Measurements from ENCODE around the gene DMRT1.

Gene DMRT1

DNA sequence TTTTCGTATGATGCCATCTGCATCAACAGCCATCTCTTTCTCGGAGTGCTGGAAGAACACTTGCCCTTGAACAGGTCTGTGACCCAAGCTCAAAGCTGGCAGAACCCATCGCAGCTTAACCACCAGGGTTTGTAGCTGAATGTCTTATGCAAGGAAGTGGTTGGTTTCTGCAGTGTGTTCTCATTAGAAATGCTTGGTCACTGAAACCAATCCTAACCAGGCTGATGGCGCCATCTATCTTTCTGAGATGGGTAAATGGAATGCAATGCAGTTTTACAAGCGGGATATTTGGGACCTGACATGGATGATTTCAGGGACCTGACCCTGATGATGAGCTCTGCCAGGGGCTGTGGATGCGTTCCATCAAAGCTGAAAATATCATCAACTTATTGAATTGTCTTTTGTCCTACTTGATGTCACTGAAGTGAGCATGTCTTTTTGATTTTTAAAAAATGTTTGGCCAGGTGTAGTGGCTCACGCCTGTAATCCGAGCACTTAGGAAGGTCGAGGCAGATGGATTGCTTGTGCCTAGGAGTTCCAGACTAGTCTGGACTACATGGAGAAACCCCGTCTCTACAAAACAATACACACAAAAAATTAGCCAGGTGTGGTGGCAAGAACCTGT, 163.7 kb downstream of the DMRT1 start:
- TF ChIP-seq SNAI2 (CRISPR knock-in tag; IDR thresholded peaks at IDR 0.05): no peak
- no peak for TF ChIP-seq OSR1 (CRISPR knock-in tag; IDR thresholded peaks at IDR 0.05)
- TF ChIP-seq, protein P1, sequence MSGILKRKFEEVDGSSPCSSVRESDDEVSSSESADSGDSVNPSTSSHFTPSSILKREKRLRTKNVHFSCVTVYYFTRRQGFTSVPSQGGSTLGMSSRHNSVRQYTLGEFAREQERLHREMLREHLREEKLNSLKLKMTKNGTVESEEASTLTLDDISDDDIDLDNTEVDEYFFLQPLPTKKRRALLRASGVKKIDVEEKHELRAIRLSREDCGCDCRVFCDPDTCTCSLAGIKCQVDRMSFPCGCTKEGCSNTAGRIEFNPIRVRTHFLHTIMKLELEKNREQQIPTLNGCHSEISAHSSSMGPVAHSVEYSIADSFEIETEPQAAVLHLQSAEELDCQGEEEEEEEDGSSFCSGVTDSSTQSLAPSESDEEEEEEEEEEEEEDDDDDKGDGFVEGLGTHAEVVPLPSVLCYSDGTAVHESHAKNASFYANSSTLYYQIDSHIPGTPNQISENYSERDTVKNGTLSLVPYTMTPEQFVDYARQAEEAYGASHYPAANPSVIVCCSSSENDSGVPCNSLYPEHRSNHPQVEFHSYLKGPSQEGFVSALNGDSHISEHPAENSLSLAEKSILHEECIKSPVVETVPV (CRISPR knock-in tag; IDR thresholded peaks at IDR 0.05): no peak
- TF ChIP-seq RARB (CRISPR knock-in tag; IDR thresholded peaks at IDR 0.05): no peak
- TF ChIP-seq, protein P2, sequence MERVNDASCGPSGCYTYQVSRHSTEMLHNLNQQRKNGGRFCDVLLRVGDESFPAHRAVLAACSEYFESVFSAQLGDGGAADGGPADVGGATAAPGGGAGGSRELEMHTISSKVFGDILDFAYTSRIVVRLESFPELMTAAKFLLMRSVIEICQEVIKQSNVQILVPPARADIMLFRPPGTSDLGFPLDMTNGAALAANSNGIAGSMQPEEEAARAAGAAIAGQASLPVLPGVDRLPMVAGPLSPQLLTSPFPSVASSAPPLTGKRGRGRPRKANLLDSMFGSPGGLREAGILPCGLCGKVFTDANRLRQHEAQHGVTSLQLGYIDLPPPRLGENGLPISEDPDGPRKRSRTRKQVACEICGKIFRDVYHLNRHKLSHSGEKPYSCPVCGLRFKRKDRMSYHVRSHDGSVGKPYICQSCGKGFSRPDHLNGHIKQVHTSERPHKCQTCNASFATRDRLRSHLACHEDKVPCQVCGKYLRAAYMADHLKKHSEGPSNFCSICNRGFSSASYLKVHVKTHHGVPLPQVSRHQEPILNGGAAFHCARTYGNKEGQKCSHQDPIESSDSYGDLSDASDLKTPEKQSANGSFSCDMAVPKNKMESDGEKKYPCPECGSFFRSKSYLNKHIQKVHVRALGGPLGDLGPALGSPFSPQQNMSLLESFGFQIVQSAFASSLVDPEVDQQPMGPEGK (CRISPR knock-in tag; IDR thresholded peaks at IDR 0.05; ENCODE audit: borderline replicate concordance): no peak
- no peak for TF ChIP-seq ZNF70 (CRISPR knock-in tag; IDR thresholded peaks at IDR 0.05)
- TF ChIP-seq BACH2 (CRISPR knock-in tag; IDR thresholded peaks at IDR 0.05; ENCODE audit: borderline replicate concordance): no peak
- no peak for TF ChIP-seq ISL1 (CRISPR knock-in tag; IDR thresholded peaks at IDR 0.05)
- no peak for TF ChIP-seq ZNF8 (CRISPR knock-in tag; IDR thresholded peaks at IDR 0.05)
- TF ChIP-seq CSDC2 (CRISPR knock-in tag; IDR thresholded peaks at IDR 0.05): no peak
- TF ChIP-seq PPARA (CRISPR knock-in tag; IDR thresholded peaks at IDR 0.05; ENCODE audit: borderline replicate concordance): no peak
- TF ChIP-seq, protein P3, sequence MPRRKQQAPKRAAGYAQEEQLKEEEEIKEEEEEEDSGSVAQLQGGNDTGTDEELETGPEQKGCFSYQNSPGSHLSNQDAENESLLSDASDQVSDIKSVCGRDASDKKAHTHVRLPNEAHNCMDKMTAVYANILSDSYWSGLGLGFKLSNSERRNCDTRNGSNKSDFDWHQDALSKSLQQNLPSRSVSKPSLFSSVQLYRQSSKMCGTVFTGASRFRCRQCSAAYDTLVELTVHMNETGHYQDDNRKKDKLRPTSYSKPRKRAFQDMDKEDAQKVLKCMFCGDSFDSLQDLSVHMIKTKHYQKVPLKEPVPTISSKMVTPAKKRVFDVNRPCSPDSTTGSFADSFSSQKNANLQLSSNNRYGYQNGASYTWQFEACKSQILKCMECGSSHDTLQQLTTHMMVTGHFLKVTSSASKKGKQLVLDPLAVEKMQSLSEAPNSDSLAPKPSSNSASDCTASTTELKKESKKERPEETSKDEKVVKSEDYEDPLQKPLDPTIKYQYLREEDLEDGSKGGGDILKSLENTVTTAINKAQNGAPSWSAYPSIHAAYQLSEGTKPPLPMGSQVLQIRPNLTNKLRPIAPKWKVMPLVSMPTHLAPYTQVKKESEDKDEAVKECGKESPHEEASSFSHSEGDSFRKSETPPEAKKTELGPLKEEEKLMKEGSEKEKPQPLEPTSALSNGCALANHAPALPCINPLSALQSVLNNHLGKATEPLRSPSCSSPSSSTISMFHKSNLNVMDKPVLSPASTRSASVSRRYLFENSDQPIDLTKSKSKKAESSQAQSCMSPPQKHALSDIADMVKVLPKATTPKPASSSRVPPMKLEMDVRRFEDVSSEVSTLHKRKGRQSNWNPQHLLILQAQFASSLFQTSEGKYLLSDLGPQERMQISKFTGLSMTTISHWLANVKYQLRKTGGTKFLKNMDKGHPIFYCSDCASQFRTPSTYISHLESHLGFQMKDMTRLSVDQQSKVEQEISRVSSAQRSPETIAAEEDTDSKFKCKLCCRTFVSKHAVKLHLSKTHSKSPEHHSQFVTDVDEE (CRISPR knock-in tag; IDR thresholded peaks at IDR 0.05): no peak
- no peak for TF ChIP-seq ZFP3 (CRISPR knock-in tag; IDR thresholded peaks at IDR 0.05)
- TF ChIP-seq, protein P4, sequence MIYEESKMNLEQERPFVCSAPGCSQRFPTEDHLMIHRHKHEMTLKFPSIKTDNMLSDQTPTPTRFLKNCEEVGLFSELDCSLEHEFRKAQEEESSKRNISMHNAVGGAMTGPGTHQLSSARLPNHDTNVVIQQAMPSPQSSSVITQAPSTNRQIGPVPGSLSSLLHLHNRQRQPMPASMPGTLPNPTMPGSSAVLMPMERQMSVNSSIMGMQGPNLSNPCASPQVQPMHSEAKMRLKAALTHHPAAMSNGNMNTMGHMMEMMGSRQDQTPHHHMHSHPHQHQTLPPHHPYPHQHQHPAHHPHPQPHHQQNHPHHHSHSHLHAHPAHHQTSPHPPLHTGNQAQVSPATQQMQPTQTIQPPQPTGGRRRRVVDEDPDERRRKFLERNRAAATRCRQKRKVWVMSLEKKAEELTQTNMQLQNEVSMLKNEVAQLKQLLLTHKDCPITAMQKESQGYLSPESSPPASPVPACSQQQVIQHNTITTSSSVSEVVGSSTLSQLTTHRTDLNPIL (CRISPR knock-in tag; IDR thresholded peaks at IDR 0.05; ENCODE audit: low read depth): no peak
- TF ChIP-seq ESRRG (CRISPR knock-in tag; IDR thresholded peaks at IDR 0.05): no peak
- no peak for TF ChIP-seq ZFP30 (CRISPR knock-in tag; IDR thresholded peaks at IDR 0.05)
- TF ChIP-seq, protein P5, sequence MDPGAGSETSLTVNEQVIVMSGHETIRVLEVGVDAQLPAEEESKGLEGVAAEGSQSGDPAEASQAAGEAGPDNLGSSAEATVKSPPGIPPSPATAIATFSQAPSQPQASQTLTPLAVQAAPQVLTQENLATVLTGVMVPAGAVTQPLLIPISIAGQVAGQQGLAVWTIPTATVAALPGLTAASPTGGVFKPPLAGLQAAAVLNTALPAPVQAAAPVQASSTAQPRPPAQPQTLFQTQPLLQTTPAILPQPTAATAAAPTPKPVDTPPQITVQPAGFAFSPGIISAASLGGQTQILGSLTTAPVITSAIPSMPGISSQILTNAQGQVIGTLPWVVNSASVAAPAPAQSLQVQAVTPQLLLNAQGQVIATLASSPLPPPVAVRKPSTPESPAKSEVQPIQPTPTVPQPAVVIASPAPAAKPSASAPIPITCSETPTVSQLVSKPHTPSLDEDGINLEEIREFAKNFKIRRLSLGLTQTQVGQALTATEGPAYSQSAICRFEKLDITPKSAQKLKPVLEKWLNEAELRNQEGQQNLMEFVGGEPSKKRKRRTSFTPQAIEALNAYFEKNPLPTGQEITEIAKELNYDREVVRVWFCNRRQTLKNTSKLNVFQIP (CRISPR knock-in tag; IDR thresholded peaks at IDR 0.05; ENCODE audit: borderline replicate concordance, low read depth): no peak
- no peak for TF ChIP-seq ZNF565 (CRISPR knock-in tag; conservative IDR thresholded peaks at IDR 0.05; ENCODE audit: low read depth)
- ATAC-seq: peak; percentile 79

DNA sequence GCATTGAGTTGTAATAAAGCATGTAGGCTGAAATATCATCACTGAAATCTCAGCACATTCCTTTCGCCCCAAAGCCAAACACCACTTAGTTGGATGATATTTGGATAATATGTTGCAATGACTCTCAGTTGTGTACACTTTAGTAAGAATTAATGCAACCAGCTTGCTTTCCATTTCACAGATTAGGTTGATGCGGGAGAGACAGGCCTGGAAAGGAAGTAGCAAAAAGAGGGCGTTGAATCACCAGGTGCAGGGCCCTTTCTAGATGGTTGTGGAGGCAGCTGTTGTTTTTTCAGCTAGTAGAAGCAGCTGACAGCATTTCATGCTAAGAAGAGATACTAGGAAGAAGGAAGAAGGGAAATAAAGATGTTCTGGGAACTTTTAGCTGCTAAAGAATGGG, 165.8 kb downstream of the DMRT1 start:
- ATAC-seq: no peak
- TF ChIP-seq ESRRG (CRISPR knock-in tag; IDR thresholded peaks at IDR 0.05) (no peak), GLIS3 (CRISPR knock-in tag; IDR thresholded peaks at IDR 0.05) (no peak), ARNTL (CRISPR knock-in tag; IDR thresholded peaks at IDR 0.05; ENCODE audit: borderline replicate concordance, low read depth) (no peak), OSR1 (CRISPR knock-in tag; IDR thresholded peaks at IDR 0.05) (no peak), CSDC2 (CRISPR knock-in tag; IDR thresholded peaks at IDR 0.05) (no peak), ZNF565 (CRISPR knock-in tag; conservative IDR thresholded peaks at IDR 0.05; ENCODE audit: low read depth) (no peak), ZNF70 (CRISPR knock-in tag; IDR thresholded peaks at IDR 0.05) (no peak), PPARA (CRISPR knock-in tag; IDR thresholded peaks at IDR 0.05; ENCODE audit: borderline replicate concordance) (no peak), ISL1 (CRISPR knock-in tag; IDR thresholded peaks at IDR 0.05) (no peak), BACH2 (CRISPR knock-in tag; IDR thresholded peaks at IDR 0.05; ENCODE audit: borderline replicate concordance) (no peak), ZFP30 (CRISPR knock-in tag; IDR thresholded peaks at IDR 0.05) (no peak), ZNF8 (CRISPR knock-in tag; IDR thresholded peaks at IDR 0.05) (no peak)
- TF ChIP-seq, protein P4 (CRISPR knock-in tag; IDR thresholded peaks at IDR 0.05; ENCODE audit: low read depth): no peak
- TF ChIP-seq, protein P1 (CRISPR knock-in tag; IDR thresholded peaks at IDR 0.05): no peak
- TF ChIP-seq, protein P2 (CRISPR knock-in tag; IDR thresholded peaks at IDR 0.05; ENCODE audit: borderline replicate concordance): no peak
- TF ChIP-seq, protein P3 (CRISPR knock-in tag; IDR thresholded peaks at IDR 0.05): no peak
